Activated CD4-positive, alpha-beta T cell treated with anti-CD3 and anti-CD28 coated beads, Interleukin-2, amount 50 U/mL, for 1 hour (primary cell): ENCODE results near the gene EHMT1.
"Not testable (repeated sequence)": the region's sequence is repeated elsewhere in the genome, so short reads cannot be mapped to it uniquely, and the experiment has no call there.

Experiments
- DNase-seq: peaks from one replicate; pipeline ENCODE4 v3.0.0-alpha.2; 2020

EHMT1 gene

DNA sequence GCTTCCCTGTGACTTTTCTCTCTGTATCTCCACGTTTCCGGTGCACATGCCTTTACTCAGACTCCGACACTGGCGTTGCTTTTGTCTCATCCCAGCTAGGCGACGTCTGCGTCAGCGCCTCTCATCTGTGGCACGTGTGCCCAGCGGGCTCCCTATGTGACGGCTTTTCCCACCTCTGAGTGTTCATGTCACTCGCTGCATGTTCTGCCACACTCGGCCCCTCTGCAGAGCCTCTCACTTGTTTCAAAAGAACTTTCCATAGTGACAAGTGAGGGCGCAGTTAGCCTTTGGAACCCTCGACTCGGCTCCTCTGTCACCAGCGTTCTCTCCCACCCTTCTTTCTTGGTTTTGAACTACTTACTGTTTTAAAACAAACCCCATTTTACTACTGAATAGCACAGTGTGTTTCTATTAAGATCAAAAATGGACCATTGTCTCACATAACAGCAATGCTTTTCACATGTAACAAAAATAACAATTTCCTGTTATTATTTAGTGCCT is 145.4 kb downstream of the EHMT1 start:
- DNase-seq = no peak

GRCh38 chr9:137764981-137765380 is 146.2 kb downstream of the EHMT1 start:
- no peak for DNase-seq

DNA sequence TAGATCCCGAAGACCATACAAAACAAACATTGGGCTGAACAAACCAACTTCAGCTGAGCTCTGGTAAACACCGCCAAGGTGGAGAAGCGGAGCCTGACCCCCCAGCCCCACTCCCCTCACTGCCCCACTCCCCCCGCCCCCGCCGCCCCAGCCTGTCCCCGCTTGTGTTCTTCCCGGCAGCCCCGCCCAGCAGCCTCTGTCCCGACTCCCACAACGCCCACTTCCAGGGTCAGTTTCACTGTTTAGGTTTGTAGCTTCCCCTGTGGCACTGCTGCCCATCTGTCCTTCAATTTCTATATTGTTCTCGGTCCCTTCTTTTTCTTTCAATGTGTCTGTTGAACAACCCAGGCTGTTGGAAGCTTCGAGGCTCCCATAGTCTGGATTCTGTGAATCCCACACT is 146.7 kb downstream of the EHMT1 start:
- DNase-seq = no peak

- no peak for DNase-seq
Observed at GRCh38 chr9:137771580-137771979, 152.8 kb downstream of the EHMT1 start.

DNA sequence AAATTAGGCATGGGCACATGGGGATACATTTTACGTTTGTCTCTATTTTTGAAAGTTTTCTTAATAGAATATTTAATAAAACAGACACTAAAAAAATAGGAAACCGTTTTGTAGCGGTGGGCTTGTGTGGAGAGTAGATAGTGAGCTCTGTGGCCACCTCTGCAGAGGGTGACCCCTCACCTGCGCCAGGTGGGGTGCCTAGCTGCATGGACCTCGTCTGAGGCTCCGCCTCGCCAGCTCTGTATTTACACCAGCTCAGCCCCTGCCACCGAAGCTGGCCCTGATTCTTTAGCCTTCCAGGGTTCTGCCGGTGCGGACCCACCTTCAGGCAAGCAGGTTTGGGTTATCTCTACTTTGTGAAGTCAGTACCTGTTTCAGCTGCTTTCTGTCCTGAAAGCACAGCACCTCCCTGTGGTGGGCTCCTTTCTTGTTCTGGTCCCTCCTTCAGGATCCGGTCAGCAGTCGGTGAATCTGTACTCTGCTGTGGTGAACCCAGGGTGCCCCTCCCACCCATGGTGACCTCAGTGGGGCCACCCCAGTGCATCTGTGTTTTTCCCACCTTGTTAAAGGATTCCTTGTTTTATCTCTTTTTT is 153.6 kb downstream of the EHMT1 start:
- DNase-seq = no peak

- DNase-seq = no peak
Observed at GRCh38 chr9:137774775-137775386, 156.1 kb downstream of the EHMT1 start.

DNA sequence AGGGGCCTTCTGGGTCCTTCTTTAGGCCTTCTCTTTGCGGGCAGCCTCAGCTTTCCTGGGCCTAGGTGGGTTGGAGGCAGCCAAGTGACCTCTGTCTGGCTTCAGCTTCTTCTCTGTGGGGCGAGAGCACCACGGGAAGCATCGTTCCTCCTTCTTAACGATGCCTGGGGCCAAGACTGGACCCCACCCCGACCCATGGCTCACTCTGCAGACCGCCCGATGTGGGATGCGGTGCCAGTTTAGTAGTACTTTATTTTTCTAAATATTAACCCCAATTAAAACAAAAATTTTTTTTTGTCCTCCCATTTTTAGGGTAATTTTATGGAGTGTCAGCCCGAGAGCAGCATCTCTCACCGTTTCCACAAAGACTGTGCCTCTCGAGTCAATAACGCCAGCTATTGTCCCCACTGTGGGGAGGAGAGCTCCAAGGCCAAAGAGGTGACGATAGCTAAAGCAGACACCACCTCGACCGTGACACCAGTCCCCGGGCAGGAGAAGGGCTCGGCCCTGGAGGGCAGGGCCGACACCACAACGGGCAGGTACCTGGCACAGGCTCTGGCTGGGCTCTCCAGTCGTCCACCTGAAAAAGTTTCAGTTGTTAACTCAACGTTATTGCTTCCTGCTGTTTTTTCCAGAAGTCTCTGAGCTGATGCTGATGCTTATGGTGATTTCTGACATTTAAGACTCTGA is 157.6 kb downstream of the EHMT1 start:
- no peak for DNase-seq

GRCh38 chr9:137777761-137778160 is 159.0 kb downstream of the EHMT1 start:
- no peak for DNase-seq

DNA sequence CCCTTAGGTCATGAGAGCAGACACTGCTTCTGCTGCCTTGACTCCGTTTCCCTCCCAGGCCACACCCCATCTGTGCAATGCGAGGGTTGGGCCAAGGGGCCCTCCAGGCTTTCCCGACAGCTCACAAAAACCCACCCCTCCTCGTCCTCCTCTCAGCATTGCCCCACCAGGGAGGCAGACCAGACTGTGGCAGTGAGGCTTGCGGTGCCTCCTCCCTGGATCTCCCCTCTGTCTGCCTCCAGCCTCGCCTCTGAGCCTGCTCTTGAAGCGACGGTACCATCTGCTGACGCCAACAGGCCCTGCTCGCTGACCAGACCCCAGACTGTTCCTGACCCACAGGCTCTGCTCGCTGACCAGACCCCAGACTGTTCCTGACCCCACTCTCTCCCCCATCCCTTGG is 159.5 kb downstream of the EHMT1 start:
- no peak for DNase-seq

- DNase-seq = no peak
Observed at GRCh38 chr9:137778914-137779313, 160.1 kb downstream of the EHMT1 start.

- DNase-seq = not testable (repeated sequence)
Observed at GRCh38 chr9:137780031-137780430, 161.2 kb downstream of the EHMT1 start.

DNA sequence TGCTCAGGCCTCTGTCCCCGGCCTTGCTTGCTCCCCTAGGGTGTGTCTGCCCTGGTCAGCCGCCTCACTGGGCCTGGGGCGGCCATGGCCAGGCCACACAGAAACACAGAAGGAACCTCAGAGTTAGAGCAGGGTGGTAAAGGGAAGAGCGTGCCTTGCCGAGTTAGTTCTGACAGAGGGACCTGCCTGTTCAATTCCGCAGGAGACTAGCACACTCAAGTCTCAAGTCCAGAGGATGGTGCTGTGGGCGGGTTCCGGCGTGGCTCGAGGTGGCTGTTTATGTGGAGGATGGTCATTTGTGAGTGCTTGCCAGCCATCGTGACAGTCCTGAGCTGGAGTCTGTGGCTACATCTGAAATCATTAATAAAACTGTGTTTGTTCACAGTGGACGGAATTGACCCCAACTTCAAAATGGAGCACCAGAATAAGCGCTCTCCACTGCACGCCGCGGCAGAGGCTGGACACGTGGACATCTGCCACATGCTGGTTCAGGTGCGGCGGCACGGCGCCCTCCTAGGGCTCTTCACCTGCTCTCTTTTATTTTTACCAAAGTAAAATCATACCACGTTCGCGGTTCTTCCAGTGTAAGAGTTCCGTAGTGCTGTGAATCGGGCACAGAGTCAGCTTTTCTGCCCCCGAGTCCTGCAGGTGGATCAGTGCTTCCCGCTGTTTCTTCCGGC is 163.2 kb downstream of the EHMT1 start:
- DNase-seq = no peak

DNA sequence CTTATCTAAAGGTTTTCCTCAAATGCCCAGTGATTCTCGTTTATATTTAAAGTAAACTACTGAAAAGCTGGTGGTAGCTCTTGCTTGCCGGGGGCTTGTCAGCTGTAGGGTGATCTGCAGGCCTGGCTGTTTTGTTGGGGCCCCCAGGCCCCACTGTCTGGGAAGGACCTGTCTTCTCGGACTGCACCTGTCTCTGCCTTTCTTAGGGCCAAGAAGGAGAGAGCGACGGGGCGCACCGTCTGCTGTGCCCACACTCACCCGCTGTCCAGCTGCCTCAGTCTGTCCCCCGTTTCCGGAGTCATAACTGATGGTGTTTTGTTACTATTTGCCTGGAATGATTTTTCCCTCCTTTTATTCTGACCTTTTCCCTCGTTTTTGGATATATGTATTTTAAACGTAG is 164.7 kb downstream of the EHMT1 start:
- DNase-seq = no peak

- no peak for DNase-seq
Observed at GRCh38 chr9:137784046-137784445, 165.2 kb downstream of the EHMT1 start.

DNA sequence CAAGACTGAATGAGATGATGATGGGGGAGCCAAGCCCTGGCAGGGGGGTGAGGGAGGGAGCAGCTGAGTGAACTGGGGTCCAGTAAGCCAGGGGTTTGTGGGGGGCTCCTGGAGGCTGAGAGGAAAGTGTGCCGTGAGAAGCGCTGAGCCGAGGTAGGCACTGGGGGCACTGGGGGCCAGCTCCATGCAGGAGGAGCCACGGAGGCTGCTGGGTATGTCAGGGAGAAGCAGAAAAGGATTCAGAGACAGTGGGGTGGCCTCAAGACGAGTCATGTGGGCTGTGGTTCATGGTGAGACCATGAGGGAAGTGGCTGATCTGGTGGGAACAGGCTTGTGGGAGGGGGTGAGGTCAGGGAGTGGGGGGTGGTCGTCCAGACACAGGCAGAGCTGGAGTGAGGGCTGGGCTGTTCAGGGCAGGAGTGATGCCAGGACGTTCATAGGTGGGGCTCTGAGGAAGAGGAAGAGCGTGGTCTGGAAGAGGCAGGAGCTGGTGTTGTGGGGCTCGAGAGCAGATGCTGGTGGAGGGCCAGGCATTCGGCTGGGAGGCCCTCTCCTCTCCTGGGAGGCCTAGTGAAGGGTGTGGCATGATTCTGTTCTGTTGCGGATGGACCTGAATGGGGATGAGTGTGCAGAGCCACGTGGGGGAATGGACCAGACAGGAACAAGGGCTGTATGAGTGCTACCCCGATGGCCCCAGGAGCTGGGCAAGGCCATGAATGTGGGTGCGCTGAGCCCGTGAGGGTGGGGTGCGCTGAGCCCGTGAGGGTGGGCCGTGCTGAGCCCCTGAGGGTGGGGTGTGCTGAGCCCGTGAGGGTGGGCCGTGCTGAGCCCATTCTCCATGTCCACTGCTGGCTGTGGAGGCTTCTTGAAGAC is 166.1 kb downstream of the EHMT1 start:
- DNase-seq = no peak

GRCh38 chr9:137785704-137786161 is 166.9 kb downstream of the EHMT1 start:
- no peak for DNase-seq

GRCh38 chr9:137786511-137786920 is 167.7 kb downstream of the EHMT1 start:
- DNase-seq = no peak

- DNase-seq = no peak
Observed at GRCh38 chr9:137787381-137787780, 168.6 kb downstream of the EHMT1 start.

DNA sequence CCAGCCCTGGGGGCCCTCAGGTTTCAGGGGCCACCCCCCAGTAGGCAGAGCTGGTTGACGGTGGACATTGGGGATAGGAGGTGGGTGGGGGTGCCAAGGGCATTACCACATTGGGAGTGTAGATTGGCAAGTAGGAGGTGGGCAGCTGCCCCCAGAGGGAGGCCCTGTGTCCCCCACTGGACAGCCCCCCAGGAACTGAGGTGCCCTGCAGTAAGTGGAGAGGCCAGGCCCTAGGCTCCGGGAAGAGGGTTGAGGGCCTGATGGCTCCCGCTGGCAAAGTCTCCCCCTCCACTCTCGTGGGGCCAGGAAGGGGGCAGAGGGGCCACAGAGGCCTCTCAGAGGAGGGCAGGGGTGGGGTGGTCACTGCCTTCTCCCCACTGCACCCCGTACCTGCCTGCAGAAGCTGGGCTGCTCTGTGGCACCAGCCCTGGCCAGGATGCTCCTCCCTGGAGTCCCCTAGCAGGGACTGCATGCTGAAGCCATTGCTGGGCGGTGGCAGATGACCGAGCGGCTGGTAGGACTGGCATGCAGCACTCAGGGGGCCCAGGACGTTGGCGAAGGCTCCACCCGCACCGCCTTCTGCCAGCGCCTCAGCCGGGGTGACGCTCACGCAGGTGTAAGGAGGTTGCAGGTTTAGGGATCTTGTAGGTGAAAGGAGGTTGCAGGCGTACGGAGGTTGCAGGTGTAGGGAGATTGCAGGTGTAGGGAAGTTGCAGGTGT is 169.1 kb downstream of the EHMT1 start:
- DNase-seq = no peak

GRCh38 chr9:137788561-137789294 is 169.9 kb downstream of the EHMT1 start:
- no peak for DNase-seq

- DNase-seq = no peak
Observed at GRCh38 chr9:137789295-137789895, 170.6 kb downstream of the EHMT1 start.
